Erythroblast (primary cell): ENCODE data around the gene LAMP1.

Source experiments
- GATA1 ChIP-seq: IDR thresholded peaks from 2 replicates; pipeline ENCODE4 v1.6.1; 2011; ENCODE audit warnings: low read depth, mild to moderate bottlenecking, control low read depth, low read length, moderate library complexity
- POLR2A ChIP-seq: IDR thresholded peaks from 2 replicates; pipeline ENCODE4 v1.6.1; 2011; ENCODE audit warnings: mild to moderate bottlenecking, low read length

DNA sequence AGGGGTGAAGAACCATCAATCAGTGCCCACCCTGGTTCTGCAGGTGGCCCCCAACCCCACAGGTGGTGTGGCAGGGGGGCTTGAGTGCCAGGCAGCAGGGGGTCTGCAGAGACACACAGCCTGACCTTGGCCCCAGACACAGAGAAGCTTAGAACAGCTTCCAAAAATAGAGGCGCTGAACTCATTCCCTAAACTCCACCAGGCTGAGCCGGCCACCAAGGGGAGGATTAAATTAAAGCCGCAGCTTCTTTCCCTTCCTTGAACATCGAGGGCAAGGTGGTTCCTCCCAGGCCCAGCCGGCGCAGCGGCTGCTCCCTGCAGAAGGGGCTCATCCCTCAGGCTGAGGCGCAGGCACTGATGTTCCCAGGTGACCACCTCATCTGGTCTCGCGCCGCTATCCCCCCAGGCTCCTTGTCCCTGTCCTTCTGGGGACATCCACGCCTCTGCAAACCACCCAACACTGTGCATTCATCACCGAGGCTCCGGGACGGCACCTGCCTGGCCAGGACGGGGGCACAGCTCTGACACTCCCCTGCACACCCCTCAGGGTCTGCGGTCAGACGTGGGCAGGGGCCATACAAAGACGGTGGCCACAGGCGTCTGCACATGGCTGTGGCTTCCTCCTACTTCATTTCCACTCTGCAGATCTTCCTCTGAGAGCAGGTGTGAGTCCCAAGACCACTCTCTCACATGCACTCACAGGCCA, 30.9 kb downstream of the LAMP1 start:
- no peak for TF ChIP-seq POLR2A
- TF ChIP-seq GATA1 = no peak
